Smooth muscle cell (in vitro differentiated cells): ENCODE measurements around the gene CCDC33. TPM values are rescaled to one million over a fixed set of nuclear protein-coding genes. Genes with fewer than 3 reads are reported as not detected.

Experiments used
- DNase-seq: peaks from one replicate; lab custom pipeline; 2025; ENCODE audit not compliant: unreplicated experiment; lab: John Stamatoyannopoulos, UW
- H2AFZ ChIP-seq: fragments of 200-600 bp; sonication (generic); 2 replicates; pipeline ENCODE4 v1.6.0; 2016; ENCODE audit warnings: antibody characterized with exemption, low read depth, mild to moderate bottlenecking
- H3F3A ChIP-seq: fragments of 200-600 bp; sonication (generic); 2 replicates; pipeline ENCODE4 v1.6.0; 2017; ENCODE audit warnings: antibody characterized with exemption, low read depth
- H3K27ac ChIP-seq: fragments of 200-600 bp; sonication (generic); 2 replicates; pipeline ENCODE4 v1.5.1; 2016; ENCODE audit warnings: low read depth, mild to moderate bottlenecking
- H3K27me3 ChIP-seq: fragments of 200-600 bp; sonication (generic); 2 replicates; pipeline ENCODE4 v1.6.1; 2016; ENCODE audit warnings: low read depth, mild to moderate bottlenecking
- H3K36me3 ChIP-seq: fragments of 200-600 bp; sonication (generic); 2 replicates; pipeline ENCODE4 v1.5.1; 2016; ENCODE audit warnings: low read depth
- H3K4me1 ChIP-seq: fragments of 200-600 bp; sonication (generic); 2 replicates; pipeline ENCODE4 v1.5.1; 2016; ENCODE audit warnings: low read depth
- H3K4me2 ChIP-seq: fragments of 200-600 bp; sonication (generic); 2 replicates; pipeline ENCODE4 v1.6.0; 2016; ENCODE audit warnings: mild to moderate bottlenecking
- H3K4me3 ChIP-seq: fragments of 200-600 bp; sonication (generic); 2 replicates; pipeline ENCODE4 v1.5.1; 2016; ENCODE audit warnings: mild to moderate bottlenecking
- H3K79me2 ChIP-seq: fragments of 200-600 bp; sonication (generic); 2 replicates; pipeline ENCODE4 v1.6.0; 2016; ENCODE audit warnings: low read depth, mild to moderate bottlenecking
- H3K9ac ChIP-seq: fragments of 200-600 bp; sonication (generic); 2 replicates; pipeline ENCODE4 v1.6.0; 2016; ENCODE audit warnings: low read depth
- H3K9me3 ChIP-seq: fragments of 200-600 bp; sonication (generic); replicated peaks from 2 replicates; pipeline ENCODE4 v1.5.1; 2016; ENCODE audit warnings: low read depth
- H4K20me1 ChIP-seq: fragments of 200-600 bp; sonication (generic); 2 replicates; pipeline ENCODE4 v1.6.0; 2016; ENCODE audit warnings: low read depth
- WGBS: methylation state at CpG from one replicate; pipeline ENCODE4 v1.1.7; 2016; ENCODE audit warnings: low lambda C conversion rate; 5-methylcytosine and 5-hydroxymethylcytosine counted together
- polyA plus RNA-seq: library from polyadenylated mRNA; unstranded; fragments of >200 nt; fragmentation: Nextera tagmentation; extraction: Ambion mirVana; gene quantifications from 2 replicates; pipeline ENCODE4 v1.2.1, GENCODE V29; 2016
- total RNA-seq: library from RNA; depleted of rRNA; stranded (reverse); fragments of >200 nt; gene quantifications from 2 replicates; pipeline ENCODE4 v1.2.3, GENCODE V29; 2014
- TF ChIP-seq, protein P1 (sequence below): fragments of 200-600 bp; sonication (generic); IDR thresholded peaks from 2 replicates; pipeline ENCODE4 v1.5.1; 2017; ENCODE audit warnings: borderline replicate concordance, mild to moderate bottlenecking, antibody characterized with exemption; ENCODE audit not compliant: insufficient read depth, poor library complexity, severe bottlenecking

Gene CCDC33
- total and polyA plus RNA-seq, 2 experiments from 2014 or later: 3.8 to 5.8 TPM

DNA sequence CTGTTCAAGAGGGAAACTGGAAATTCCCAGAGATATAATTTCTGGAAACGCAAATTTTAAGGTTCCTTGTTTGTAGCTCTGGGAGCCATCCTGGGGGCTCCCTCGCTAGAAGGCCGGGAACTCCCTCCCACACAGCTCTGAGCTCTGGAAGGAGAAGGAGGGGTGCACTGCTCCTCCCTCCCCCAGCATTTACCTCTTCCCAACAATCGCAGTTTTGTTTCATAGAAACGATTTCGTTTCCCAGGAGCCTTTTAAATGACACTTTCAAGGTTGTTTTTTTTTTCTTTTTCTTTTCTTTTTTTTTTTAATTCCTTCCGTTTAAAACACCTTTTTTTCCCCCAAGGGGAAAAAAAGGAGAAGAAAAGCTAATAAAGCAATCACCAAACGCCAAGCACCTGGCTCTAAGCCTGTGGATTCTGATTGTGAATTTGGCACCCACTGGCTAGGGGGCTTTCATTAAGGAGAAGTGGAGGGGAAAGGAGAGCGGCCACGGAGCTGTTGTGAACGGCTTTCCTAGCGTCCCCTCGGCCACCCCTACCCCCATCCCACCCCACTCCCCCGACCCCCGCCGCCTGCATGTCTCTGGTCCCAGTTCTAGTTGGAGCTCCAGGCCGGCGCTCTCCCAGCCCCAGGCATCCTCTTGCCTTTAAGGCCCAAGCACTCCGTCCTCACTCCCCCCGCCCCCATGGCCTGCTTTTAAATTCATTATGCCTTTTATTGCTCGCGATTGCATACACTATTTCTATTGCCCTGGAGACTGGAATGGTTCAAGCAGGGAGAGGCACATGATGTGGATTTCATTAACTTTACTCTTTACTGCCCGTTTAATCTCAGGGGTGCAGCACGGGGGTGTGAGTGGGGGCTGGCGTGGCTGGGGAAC is 13.6 kb upstream of the CCDC33 start:
- H3K9me3 ChIP-seq: no peaks in the 10 kb centered on the region
- H3K27ac ChIP-seq: no peak overlapping the region
- TF ChIP-seq, protein P1, sequence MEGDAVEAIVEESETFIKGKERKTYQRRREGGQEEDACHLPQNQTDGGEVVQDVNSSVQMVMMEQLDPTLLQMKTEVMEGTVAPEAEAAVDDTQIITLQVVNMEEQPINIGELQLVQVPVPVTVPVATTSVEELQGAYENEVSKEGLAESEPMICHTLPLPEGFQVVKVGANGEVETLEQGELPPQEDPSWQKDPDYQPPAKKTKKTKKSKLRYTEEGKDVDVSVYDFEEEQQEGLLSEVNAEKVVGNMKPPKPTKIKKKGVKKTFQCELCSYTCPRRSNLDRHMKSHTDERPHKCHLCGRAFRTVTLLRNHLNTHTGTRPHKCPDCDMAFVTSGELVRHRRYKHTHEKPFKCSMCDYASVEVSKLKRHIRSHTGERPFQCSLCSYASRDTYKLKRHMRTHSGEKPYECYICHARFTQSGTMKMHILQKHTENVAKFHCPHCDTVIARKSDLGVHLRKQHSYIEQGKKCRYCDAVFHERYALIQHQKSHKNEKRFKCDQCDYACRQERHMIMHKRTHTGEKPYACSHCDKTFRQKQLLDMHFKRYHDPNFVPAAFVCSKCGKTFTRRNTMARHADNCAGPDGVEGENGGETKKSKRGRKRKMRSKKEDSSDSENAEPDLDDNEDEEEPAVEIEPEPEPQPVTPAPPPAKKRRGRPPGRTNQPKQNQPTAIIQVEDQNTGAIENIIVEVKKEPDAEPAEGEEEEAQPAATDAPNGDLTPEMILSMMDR: no peak
- 35% methylated on average over 23 of the region's 25 CpGs for WGBS
- peaks cover 43% of the 10 kb centered on the region for H3K4me1 ChIP-seq
- no peaks in the 10 kb centered on the region for H3K27me3 ChIP-seq
- DNase-seq: no peak
- no peaks in the 10 kb centered on the region for H3K36me3 ChIP-seq
- no peak overlapping the region for H2AFZ ChIP-seq
- H3K9ac ChIP-seq: no peak overlapping the region
- H3K79me2 ChIP-seq: no peaks in the 10 kb centered on the region
- no peak overlapping the region for H3K4me3 ChIP-seq
- no peaks in the 10 kb centered on the region for H4K20me1 ChIP-seq
- peaks cover 8% of the 10 kb centered on the region for H3F3A ChIP-seq
- H3K4me2 ChIP-seq: peak overlapping the region; percentile 6

DNA sequence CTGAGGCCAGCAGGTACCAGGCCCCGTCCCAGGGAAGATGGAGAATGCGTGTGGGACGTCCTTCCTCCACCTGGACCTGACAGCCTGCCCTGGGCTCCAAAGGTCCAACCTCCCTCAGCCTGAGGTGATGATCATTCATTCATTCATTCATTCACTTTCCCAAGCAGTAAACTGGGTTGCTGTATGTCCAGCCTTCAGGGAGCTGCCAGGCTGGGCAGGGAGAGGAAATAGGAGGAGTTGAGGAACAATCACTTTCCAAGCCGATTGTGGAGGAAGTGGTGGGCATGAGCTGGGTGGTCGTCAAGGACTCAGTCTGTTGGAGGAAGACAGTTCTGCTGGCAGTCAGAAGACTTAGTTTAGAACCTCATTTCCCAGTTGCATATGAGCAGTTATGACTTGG is 10.2 kb upstream of the CCDC33 start:
- WGBS: 88% methylated on average over 5 of the region's 5 CpGs
- Histone ChIP-seq H3K79me2 (no peaks in the 10 kb centered on the region), H3K9me3 (no peaks in the 10 kb centered on the region), H3K27me3 (no peaks in the 10 kb centered on the region), H4K20me1 (no peaks in the 10 kb centered on the region), H3K4me1 (peaks cover 51% of the 10 kb centered on the region), H3K4me3 (no peak overlapping the region), H3K9ac (no peak overlapping the region), H3K4me2 (no peak overlapping the region), H2AFZ (no peak overlapping the region), H3F3A (peaks cover 8% of the 10 kb centered on the region), H3K27ac (no peak overlapping the region), H3K36me3 (no peaks in the 10 kb centered on the region)
- no peak for DNase-seq
- TF ChIP-seq, protein P1: no peak

DNA sequence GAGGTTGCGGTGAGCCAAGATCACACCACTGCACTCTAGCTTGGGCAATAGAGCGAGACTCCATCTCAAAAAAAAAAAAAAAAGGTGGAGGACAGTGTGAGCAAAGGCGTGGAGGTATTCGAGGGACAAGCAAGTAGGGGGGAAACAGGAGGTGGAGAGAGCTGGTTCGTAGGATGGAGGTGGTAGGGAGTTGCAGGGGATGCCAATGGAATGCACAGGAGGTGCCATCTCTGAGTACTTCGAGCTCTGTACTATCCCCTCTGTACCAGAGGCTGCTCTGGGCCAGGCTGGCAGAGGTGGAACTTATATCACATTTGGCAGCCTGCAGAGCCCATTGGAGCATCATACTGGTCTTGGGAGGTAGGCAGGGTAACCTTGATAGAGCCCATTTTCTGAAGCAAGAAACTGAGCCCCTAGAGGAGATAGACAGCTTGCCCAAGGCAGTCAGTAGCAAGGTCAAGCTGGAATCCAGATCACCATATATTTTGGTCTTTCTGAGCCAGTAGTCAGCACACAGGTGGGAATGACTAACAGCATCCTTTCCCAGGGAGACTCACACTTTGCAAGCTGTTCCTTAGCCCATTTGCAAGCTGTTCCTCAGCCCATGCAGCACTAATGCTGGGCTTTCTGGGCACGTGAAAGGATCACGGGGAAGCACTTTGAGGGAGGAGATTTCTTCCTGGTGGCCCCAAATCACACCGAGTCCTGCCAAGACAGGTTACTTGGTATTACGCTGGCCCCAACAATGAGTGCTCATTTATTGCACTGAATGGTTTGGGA is 9.2 kb upstream of the CCDC33 start:
- Histone ChIP-seq H3K4me2 (no peak overlapping the region), H3F3A (peaks cover 8% of the 10 kb centered on the region), H2AFZ (no peak overlapping the region), H3K79me2 (no peaks in the 10 kb centered on the region), H3K4me1 (peaks cover 41% of the 10 kb centered on the region), H3K9ac (no peak overlapping the region), H3K9me3 (no peaks in the 10 kb centered on the region), H3K36me3 (no peaks in the 10 kb centered on the region), H3K4me3 (no peak overlapping the region), H3K27ac (no peak overlapping the region), H3K27me3 (no peaks in the 10 kb centered on the region), H4K20me1 (no peaks in the 10 kb centered on the region)
- DNase-seq: no peak
- 89% methylated on average over 10 of the region's 10 CpGs for WGBS
- TF ChIP-seq, protein P1: no peak
